ENCODE data around the gene TAOK3.
"Not testable (repeated sequence)": the region's sequence is repeated elsewhere in the genome, so short reads cannot be mapped to it uniquely, and the experiment has no call there.

The TAOK3 gene

GRCh38 chr12:118373616-118374015 is 909 bp upstream of the TAOK3 start:
- no peak for DNase-seq (ENCODE audit: low read depth, low spot score)

GRCh38 chr12:118371321-118372282 is 1.1 kb downstream of the TAOK3 start:
- no peak for DNase-seq (ENCODE audit: low read depth, low spot score)

- no peak for DNase-seq (ENCODE audit: low read depth, low spot score)
Measured at GRCh38 chr12:118370601-118371000, 2.1 kb downstream of the TAOK3 start.

GRCh38 chr12:118368821-118369220 is 3.9 kb downstream of the TAOK3 start:
- DNase-seq (ENCODE audit: low read depth, low spot score) = no peak

- no peak for DNase-seq (ENCODE audit: low read depth, low spot score)
Measured at GRCh38 chr12:118361889-118362288, 10.8 kb downstream of the TAOK3 start.

DNA sequence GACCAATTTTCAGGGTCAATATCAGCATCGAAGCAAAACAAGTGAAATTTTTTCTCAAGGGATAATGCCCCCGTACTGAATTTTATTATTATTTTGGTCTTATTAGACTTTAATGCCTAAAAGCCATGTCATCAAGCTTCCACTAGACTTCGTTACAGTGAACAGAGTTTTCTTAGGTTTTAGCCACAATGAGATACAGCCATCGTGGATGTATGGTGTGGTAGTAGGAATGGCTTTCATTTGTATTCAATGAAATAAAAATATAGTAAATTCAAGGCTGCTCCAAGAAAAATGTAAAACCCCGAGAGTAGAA is 11.7 kb downstream of the TAOK3 start:
- DNase-seq (ENCODE audit: low read depth, low spot score) = no peak

GRCh38 chr12:118359541-118359915 is 13.2 kb downstream of the TAOK3 start:
- no peak for DNase-seq (ENCODE audit: low read depth, low spot score)

- no peak for DNase-seq (ENCODE audit: low read depth, low spot score)
Measured at GRCh38 chr12:118358612-118359540, 13.8 kb downstream of the TAOK3 start.

GRCh38 chr12:118358008-118358359 is 14.7 kb downstream of the TAOK3 start:
- DNase-seq (ENCODE audit: low read depth, low spot score) = no peak

DNA sequence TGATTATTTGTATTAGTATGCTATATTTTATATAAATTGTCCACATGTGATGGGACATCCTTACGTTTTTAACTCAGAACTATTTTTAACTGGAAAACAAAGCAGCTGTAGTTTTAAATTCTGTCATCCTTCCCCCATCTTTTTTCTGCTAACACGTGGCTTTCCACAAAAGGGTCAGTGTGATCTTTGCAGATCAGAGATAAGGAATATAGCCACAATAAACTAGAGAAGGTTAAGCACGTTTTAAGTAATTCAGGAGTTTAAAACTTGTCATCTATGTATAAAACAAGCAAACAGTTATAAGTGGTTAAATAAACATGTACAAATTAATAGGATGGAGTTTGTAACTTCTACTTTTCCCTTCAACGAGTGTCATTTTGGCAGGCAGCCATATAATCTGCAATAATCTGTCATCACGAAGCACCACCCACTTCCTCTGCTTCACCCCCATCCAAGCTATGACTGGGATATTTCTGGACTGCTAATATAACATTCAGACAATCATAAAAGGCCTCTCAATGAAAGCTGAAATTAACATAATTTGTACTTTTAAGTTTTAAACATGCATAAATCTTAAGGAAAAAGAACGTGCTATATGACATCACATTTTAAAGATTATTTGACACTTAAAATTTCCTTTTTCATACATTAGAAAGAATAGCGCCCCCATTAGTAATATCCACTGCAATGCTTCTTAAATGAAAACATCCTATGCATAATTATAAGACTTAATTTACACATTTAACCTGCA is 15.3 kb downstream of the TAOK3 start:
- DNase-seq (ENCODE audit: low read depth, low spot score) = no peak

DNA sequence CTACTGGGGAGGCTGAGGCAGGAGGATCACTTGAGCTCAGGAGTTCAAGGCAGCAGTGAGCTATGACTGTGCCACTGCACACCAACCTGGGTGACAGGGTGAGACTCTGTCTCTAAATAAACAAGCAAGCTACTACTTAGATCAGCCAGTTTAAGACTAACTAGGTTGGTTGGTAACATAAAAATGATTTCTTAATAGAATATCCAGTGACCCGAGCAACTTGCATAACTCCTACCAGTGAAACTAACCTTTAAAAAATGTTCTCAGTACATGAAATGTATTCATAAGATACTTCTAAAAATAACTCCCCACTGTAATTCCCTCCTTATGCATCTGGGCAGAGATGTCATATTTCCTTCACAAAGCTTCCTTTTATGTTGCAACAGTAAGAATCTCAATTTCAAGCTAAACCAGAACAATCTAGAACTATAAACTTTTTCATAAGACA is 15.9 kb downstream of the TAOK3 start:
- no peak for DNase-seq (ENCODE audit: low read depth, low spot score)

GRCh38 chr12:118355843-118356242 is 16.9 kb downstream of the TAOK3 start:
- DNase-seq (ENCODE audit: low read depth, low spot score) = no peak

DNA sequence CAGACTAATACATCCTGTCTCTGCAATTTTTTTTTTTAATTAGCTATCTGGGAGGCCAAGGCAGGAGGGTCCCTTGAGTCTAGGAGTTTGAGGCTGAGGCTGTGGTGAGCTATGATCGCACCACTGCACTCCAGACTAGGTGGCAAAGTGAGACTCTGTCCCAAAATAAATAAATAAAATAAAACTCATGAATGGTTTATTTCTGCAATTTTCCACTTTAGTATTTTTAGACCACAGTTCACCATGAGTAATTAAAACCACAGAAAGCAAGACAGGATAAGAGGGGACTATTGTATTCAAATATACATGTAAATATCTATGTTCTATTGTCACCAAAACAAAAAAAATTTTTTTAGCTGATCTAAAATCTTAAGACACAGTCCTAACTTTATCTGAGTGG is 17.8 kb downstream of the TAOK3 start:
- DNase-seq (ENCODE audit: low read depth, low spot score) = no peak

DNA sequence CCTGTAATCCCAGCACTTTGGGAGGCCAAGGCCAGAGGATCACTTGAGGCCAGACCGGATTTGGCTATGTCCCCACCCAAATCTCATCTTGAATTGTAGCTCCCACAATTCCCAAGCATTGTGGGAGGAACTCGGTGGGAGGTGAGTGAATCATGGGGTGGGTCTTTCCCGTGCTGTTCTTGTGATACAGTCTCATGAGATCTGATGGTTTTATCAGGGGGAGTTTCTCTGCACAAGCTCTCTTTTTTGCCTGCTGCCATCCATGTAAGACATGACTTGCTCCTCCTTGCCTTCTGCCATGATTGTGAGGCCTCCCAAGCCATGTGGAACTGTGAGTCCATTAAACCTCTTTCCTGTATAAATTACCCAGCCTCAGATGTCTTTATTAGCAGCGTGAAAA is 18.2 kb downstream of the TAOK3 start:
- not testable (repeated sequence) for DNase-seq (ENCODE audit: low read depth, low spot score)

- DNase-seq (ENCODE audit: low read depth, low spot score) = no peak
Measured at GRCh38 chr12:118353721-118354120, 19.0 kb downstream of the TAOK3 start.

- DNase-seq (ENCODE audit: low read depth, low spot score) = no peak
Measured at GRCh38 chr12:118350908-118351559, 21.7 kb downstream of the TAOK3 start.

- no peak for DNase-seq (ENCODE audit: low read depth, low spot score)
Measured at GRCh38 chr12:118347916-118348315, 24.8 kb downstream of the TAOK3 start.

DNA sequence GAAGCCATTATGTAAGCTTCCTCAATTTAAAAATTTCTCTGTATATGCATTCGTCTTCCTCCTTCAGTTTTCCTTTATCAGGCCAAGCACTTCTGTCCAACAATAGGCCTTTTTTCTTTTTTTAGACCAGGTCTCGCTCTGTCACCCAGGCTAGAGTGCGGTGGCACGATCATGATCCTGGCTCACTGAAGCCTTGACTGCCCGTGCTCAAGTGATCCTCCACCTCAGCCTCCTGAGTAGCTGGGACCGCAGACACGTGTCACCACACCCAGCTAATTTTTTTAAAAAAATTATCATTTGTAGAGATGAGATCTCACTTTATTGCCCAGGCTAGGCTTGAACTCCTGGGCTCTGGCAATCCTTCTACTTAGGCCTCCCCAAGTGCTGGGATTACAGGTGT is 25.8 kb downstream of the TAOK3 start:
- DNase-seq (ENCODE audit: low read depth, low spot score) = no peak

- no peak for DNase-seq (ENCODE audit: low read depth, low spot score)
Measured at GRCh38 chr12:118345355-118345754, 27.4 kb downstream of the TAOK3 start.

DNA sequence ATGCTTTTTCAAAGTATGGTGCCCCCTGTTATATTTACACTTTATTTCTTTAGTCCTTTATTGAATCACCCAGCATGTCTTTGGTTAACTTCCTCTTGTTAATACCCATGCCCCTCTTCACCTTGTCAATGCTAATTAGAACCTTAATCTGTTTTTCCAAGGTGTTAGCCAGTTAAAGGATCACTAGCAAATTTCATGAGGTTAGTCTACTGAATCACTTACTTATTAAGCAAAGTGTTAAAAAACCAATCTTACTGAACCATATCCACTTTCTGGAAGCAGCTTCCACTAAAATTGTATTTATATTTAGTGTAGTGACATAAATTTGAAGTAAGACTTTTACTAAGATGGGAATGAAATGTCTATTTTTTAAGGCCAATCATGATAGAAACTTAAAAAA is 27.9 kb downstream of the TAOK3 start:
- no peak for DNase-seq (ENCODE audit: low read depth, low spot score)

- DNase-seq (ENCODE audit: low read depth, low spot score) = no peak
Measured at GRCh38 chr12:118342090-118342489, 30.6 kb downstream of the TAOK3 start.
